ENCODE measurements around the gene ZNF182.

Gene ZNF182

DNA sequence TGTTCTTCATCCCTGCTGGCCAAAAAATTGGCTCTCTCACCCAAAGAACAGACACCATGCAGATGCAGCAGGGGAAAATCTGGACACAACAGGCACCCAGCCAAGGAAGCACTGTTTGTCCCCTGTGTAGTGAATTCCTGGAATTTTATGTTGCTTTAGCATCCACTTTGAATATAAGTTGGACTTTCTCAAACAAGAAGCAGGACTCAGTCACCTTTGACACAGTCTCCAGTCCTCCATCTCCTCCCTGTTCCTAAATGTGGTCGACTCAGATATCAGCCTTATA lies 11.8 kb downstream of the ZNF182 start:
- TF ChIP-seq ARNTL (CRISPR knock-in tag; IDR thresholded peaks at IDR 0.05; ENCODE audit: borderline replicate concordance, low read depth) (no peak), ZFP30 (CRISPR knock-in tag; IDR thresholded peaks at IDR 0.05) (no peak)
- TF ChIP-seq, protein P1, sequence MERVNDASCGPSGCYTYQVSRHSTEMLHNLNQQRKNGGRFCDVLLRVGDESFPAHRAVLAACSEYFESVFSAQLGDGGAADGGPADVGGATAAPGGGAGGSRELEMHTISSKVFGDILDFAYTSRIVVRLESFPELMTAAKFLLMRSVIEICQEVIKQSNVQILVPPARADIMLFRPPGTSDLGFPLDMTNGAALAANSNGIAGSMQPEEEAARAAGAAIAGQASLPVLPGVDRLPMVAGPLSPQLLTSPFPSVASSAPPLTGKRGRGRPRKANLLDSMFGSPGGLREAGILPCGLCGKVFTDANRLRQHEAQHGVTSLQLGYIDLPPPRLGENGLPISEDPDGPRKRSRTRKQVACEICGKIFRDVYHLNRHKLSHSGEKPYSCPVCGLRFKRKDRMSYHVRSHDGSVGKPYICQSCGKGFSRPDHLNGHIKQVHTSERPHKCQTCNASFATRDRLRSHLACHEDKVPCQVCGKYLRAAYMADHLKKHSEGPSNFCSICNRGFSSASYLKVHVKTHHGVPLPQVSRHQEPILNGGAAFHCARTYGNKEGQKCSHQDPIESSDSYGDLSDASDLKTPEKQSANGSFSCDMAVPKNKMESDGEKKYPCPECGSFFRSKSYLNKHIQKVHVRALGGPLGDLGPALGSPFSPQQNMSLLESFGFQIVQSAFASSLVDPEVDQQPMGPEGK (CRISPR knock-in tag; IDR thresholded peaks at IDR 0.05; ENCODE audit: borderline replicate concordance) = no peak
- TF ChIP-seq, protein P2, sequence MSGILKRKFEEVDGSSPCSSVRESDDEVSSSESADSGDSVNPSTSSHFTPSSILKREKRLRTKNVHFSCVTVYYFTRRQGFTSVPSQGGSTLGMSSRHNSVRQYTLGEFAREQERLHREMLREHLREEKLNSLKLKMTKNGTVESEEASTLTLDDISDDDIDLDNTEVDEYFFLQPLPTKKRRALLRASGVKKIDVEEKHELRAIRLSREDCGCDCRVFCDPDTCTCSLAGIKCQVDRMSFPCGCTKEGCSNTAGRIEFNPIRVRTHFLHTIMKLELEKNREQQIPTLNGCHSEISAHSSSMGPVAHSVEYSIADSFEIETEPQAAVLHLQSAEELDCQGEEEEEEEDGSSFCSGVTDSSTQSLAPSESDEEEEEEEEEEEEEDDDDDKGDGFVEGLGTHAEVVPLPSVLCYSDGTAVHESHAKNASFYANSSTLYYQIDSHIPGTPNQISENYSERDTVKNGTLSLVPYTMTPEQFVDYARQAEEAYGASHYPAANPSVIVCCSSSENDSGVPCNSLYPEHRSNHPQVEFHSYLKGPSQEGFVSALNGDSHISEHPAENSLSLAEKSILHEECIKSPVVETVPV (CRISPR knock-in tag; IDR thresholded peaks at IDR 0.05) = no peak
- ATAC-seq = no peak

DNA sequence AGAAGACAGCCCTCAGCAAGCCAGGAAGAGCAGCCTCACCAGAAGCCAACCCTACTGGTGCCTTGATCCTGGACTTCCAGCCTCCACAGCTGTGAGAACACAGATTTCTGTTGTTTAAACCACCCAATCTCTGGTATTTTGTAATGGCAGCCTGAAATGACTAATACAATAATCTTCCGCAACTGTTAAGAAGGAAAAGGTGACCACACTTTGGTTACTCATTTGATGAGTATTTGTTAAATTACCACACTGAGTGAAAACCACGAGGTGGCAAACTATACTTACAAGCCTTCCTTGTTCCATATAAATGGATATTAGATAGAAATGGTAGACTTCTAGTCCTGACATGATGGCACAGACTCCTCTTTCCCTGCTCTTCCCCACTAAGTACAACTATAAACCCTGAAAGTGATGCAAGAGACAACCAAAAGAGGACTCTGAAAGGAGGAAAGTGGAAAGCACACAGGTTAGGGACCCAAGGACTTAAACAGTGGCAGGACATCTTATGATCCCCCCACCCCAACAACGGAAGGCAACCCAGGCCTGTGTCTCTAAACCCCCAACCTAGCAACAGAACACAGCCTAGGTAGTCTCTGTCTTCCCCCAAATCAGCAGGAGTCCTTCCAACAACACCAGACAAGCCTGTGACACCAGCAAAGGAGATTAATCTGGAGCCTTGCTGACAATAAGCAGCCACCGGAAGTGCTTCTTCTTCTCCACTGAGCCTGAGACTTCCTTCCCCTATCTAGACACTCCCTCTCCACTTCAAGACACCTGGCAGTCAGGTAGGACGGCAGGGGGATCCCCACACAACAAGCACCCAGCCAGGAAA lies 12.3 kb downstream of the ZNF182 start:
- ATAC-seq = no peak
- TF ChIP-seq OSR1 (CRISPR knock-in tag; IDR thresholded peaks at IDR 0.05) (no peak), PPARA (CRISPR knock-in tag; IDR thresholded peaks at IDR 0.05; ENCODE audit: borderline replicate concordance) (no peak)

DNA sequence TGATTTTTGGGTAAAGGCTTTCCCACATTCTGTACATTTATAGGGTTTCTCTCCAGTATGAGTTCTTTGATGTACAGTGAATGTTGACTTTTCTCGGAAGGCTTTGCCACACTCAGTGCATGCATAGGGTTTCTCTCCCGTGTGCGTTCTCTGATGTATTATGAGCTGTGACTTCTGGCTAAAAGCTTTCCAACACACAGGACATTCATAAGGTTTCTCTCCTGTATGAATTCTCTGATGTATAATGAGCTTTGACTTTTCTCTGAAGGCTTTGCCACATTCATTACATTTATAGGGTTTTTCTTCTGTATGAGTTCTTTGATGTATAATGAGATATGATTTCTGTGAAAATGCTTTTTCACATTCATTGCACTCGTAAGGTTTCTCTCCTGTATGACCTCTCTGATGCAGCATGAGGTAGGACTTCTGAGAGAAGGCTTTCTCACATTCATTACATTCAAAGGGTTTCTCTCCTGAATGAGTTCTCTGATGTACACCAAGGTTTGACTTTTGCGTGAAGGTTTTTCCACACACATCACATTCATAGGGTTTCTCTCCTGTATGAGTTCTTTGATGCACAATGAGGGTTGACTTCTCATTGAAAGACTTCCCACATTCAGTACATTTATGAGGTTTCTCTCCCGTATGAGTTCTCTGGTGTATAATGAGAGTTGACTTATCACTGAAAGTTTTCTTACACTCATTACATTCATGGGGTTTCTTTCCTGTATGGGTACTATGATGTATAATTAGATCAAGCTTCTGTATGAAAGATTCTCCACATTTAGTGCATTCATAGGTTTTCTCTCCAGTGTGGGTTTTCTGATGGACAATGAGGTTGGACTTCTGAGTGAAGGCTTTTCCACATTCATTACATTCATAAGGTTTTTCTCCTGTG lies 27.3 kb downstream of the ZNF182 start:
- no peak for TF ChIP-seq ZNF8 (CRISPR knock-in tag; IDR thresholded peaks at IDR 0.05)
- TF ChIP-seq ARNTL (CRISPR knock-in tag; IDR thresholded peaks at IDR 0.05; ENCODE audit: borderline replicate concordance, low read depth) = no peak
- TF ChIP-seq, protein P2 (CRISPR knock-in tag; IDR thresholded peaks at IDR 0.05) = no peak
- TF ChIP-seq ZNF70 (CRISPR knock-in tag; IDR thresholded peaks at IDR 0.05) = no peak
- TF ChIP-seq ISL1 (CRISPR knock-in tag; IDR thresholded peaks at IDR 0.05) = no peak
- no peak for TF ChIP-seq CSDC2 (CRISPR knock-in tag; IDR thresholded peaks at IDR 0.05)
- TF ChIP-seq PPARA (CRISPR knock-in tag; IDR thresholded peaks at IDR 0.05; ENCODE audit: borderline replicate concordance) = no peak
- no peak for TF ChIP-seq GLIS3 (CRISPR knock-in tag; IDR thresholded peaks at IDR 0.05)
- TF ChIP-seq ZC3H10 (CRISPR knock-in tag; IDR thresholded peaks at IDR 0.05) = no peak
- TF ChIP-seq, protein P3, sequence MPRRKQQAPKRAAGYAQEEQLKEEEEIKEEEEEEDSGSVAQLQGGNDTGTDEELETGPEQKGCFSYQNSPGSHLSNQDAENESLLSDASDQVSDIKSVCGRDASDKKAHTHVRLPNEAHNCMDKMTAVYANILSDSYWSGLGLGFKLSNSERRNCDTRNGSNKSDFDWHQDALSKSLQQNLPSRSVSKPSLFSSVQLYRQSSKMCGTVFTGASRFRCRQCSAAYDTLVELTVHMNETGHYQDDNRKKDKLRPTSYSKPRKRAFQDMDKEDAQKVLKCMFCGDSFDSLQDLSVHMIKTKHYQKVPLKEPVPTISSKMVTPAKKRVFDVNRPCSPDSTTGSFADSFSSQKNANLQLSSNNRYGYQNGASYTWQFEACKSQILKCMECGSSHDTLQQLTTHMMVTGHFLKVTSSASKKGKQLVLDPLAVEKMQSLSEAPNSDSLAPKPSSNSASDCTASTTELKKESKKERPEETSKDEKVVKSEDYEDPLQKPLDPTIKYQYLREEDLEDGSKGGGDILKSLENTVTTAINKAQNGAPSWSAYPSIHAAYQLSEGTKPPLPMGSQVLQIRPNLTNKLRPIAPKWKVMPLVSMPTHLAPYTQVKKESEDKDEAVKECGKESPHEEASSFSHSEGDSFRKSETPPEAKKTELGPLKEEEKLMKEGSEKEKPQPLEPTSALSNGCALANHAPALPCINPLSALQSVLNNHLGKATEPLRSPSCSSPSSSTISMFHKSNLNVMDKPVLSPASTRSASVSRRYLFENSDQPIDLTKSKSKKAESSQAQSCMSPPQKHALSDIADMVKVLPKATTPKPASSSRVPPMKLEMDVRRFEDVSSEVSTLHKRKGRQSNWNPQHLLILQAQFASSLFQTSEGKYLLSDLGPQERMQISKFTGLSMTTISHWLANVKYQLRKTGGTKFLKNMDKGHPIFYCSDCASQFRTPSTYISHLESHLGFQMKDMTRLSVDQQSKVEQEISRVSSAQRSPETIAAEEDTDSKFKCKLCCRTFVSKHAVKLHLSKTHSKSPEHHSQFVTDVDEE (CRISPR knock-in tag; IDR thresholded peaks at IDR 0.05) = no peak
- TF ChIP-seq, protein P4, sequence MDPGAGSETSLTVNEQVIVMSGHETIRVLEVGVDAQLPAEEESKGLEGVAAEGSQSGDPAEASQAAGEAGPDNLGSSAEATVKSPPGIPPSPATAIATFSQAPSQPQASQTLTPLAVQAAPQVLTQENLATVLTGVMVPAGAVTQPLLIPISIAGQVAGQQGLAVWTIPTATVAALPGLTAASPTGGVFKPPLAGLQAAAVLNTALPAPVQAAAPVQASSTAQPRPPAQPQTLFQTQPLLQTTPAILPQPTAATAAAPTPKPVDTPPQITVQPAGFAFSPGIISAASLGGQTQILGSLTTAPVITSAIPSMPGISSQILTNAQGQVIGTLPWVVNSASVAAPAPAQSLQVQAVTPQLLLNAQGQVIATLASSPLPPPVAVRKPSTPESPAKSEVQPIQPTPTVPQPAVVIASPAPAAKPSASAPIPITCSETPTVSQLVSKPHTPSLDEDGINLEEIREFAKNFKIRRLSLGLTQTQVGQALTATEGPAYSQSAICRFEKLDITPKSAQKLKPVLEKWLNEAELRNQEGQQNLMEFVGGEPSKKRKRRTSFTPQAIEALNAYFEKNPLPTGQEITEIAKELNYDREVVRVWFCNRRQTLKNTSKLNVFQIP (CRISPR knock-in tag; IDR thresholded peaks at IDR 0.05; ENCODE audit: borderline replicate concordance, low read depth) = no peak
- TF ChIP-seq ZFP30 (CRISPR knock-in tag; IDR thresholded peaks at IDR 0.05) = no peak
- TF ChIP-seq BACH2 (CRISPR knock-in tag; IDR thresholded peaks at IDR 0.05; ENCODE audit: borderline replicate concordance) = no peak
- no peak for ATAC-seq

DNA sequence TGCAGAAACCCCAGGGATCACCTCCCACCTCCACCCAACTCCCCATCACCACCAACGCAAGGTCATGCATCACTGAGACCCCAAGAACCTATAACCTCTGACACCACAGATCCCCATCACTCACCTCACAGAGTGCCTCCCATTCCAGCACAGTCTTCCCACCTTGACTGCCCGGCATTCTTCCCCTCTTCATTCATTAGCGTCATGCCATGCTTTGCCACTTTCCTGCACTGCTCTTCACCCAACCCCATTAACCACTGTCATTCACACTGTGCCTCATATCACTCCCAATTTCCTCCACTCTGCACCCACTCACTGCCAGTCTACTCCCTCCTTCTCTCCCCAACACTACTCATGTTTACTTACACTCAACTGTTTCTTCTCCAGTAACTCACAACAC lies 30.6 kb downstream of the ZNF182 start:
- ATAC-seq = no peak
- TF ChIP-seq RARB (CRISPR knock-in tag; IDR thresholded peaks at IDR 0.05) (no peak), TCF4 (CRISPR knock-in tag; IDR thresholded peaks at IDR 0.05; ENCODE audit: borderline replicate concordance) (no peak), ISL1 (CRISPR knock-in tag; IDR thresholded peaks at IDR 0.05) (no peak), ZC3H10 (CRISPR knock-in tag; IDR thresholded peaks at IDR 0.05) (no peak), ESRRG (CRISPR knock-in tag; IDR thresholded peaks at IDR 0.05) (no peak), CSDC2 (CRISPR knock-in tag; IDR thresholded peaks at IDR 0.05) (no peak), TOX (CRISPR knock-in tag; IDR thresholded peaks at IDR 0.05; ENCODE audit: borderline replicate concordance) (no peak)
- TF ChIP-seq, protein P5, sequence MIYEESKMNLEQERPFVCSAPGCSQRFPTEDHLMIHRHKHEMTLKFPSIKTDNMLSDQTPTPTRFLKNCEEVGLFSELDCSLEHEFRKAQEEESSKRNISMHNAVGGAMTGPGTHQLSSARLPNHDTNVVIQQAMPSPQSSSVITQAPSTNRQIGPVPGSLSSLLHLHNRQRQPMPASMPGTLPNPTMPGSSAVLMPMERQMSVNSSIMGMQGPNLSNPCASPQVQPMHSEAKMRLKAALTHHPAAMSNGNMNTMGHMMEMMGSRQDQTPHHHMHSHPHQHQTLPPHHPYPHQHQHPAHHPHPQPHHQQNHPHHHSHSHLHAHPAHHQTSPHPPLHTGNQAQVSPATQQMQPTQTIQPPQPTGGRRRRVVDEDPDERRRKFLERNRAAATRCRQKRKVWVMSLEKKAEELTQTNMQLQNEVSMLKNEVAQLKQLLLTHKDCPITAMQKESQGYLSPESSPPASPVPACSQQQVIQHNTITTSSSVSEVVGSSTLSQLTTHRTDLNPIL (CRISPR knock-in tag; IDR thresholded peaks at IDR 0.05; ENCODE audit: low read depth) = no peak
- TF ChIP-seq, protein P3 (CRISPR knock-in tag; IDR thresholded peaks at IDR 0.05) = no peak

Measured in SK-N-SH treated with all-trans-retinoic acid at 6 μM for 48 hours (cell line).